Muscle layer of colon (tissue), 2 donors: ENCODE results near the gene SPOUT1.
"Not testable (repeated sequence)": the region's sequence is repeated elsewhere in the genome, so short reads cannot be mapped to it uniquely, and the experiment has no call there.

Source experiments
- H3K27ac ChIP-seq: one replicate; pipeline ENCODE4 v1.7.0; 2013; ENCODE audit warnings: low read depth, mild to moderate bottlenecking, low read length, moderate library complexity
- H3K27me3 ChIP-seq, 2 donors: one replicate each; pipeline ENCODE4 v1.7.0; 2013; ENCODE audit warnings: low read length in 2 of 2, mild to moderate bottlenecking in 2 of 2; ENCODE audit not compliant: insufficient read depth in 2 of 2, control insufficient read depth in 1 of 2
- H3K36me3 ChIP-seq: one replicate; pipeline ENCODE4 v1.7.0; 2013; ENCODE audit warnings: mild to moderate bottlenecking, low read length; ENCODE audit not compliant: insufficient read depth
- H3K4me1 ChIP-seq: one replicate; pipeline ENCODE4 v1.7.0; 2013; ENCODE audit warnings: mild to moderate bottlenecking, low read length; ENCODE audit not compliant: insufficient read depth
- H3K4me3 ChIP-seq, 2 donors: one replicate each; pipeline ENCODE4 v1.7.0; 2013; ENCODE audit warnings: low read length in 2 of 2, low read depth in 1 of 2, mild to moderate bottlenecking in 1 of 2, moderate library complexity in 1 of 2
- H3K9ac ChIP-seq: one replicate; pipeline ENCODE4 v1.7.0; 2013; ENCODE audit warnings: low read length
- H3K9me3 ChIP-seq: one replicate; pipeline ENCODE4 v1.7.0; 2013; ENCODE audit warnings: mild to moderate bottlenecking, low read length
- donor health status: abdominal sarcoma.
- donor health status: Adenocarcinoma of cecum.

The SPOUT1 gene, protein sequence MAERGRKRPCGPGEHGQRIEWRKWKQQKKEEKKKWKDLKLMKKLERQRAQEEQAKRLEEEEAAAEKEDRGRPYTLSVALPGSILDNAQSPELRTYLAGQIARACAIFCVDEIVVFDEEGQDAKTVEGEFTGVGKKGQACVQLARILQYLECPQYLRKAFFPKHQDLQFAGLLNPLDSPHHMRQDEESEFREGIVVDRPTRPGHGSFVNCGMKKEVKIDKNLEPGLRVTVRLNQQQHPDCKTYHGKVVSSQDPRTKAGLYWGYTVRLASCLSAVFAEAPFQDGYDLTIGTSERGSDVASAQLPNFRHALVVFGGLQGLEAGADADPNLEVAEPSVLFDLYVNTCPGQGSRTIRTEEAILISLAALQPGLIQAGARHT

DNA sequence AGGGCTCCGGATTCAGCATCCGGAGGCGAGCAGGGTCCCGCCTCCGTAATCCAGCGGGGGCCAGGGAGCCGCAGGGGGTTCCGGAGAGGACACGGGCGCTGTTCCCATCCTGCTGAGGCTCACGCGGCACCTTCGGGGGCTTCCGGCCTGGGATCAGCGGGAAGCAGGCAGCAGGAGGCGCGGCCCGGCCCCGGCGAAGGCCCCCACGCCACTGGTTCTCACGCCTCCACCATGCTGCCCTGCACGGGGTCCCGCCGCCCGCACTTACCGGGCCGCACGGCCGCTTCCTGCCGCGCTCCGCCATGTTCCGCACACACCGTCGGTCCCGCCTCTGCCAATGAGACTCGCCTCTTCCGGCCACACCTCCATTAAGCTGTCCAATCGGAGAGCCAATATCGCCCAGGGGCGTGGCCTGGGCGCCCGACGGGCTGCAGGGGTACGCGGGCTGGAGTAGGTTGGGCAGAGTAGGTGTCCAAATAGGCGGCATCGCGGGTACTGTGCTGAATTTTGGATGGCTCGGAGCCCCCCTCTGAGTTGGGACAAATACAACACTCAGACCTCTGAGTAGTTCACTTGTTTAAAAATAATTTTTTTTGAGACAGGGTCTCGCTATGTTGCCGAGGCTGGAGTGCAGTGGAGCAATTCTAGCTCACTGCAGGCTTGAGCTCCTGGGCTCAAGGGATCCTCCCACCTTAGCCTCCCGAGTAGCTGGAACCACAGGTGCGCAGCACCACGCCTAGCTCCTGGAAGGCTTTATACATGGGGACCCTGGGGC is at the start of gene SPOUT1:
Gene SPOUT1 (minus strand): TSS at position 318 of the 775 bp plus-strand sequence. CDS start 14 bp downstream, at position 304.
- Histone ChIP-seq H3K9ac (peak within 1 kb of the TSS; percentile 57), H3K27ac (peak within 1 kb of the TSS; percentile 41), H3K4me3 (peak within 1 kb of the TSS; percentile 59 to 96), H3K4me1 (peaks cover 12% of the 10 kb centered on the region), H3K9me3 (no peaks in the 10 kb centered on the region), H3K36me3 (peaks cover 19% of the 10 kb centered on the region), H3K27me3 (no peaks in the 10 kb centered on the region)

DNA sequence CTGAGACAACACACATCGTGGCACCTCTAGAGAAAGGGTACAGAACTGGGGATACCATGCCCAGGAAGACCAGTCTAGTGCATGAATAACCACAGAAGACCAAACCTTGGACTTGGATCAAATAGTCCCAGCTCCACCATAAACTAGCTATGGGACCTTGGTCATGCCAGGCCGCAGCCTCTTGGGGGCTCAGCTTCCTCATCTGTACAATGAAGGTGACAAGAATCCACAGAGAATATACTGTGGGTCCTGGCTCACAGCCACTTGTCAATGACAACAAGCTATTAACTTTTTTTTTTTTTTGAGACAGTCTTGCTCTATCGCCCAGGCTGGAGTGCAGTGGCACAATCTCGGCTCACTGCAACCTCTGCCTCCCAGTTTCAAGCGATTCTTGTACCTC is 48.3 kb upstream of the SPOUT1 start:
- Histone ChIP-seq H3K4me3 (no peak overlapping the region), H3K4me1 (no peaks in the 10 kb centered on the region)

DNA sequence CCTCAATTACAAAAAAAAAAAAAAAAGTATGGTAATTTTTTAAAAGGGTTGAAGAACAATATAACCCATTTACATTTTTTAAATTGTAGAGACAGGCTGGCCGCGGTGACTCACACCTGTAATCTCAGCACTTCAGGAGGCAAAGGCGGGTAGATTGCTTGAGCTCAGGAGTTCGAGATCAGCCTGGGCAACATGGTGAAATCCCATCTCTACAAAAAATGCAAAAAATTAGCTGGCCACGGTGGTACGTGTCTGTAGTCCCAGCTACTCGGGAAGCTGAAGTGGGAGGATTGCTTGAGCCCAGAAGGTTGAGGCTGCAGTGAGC is 41.3 kb upstream of the SPOUT1 start:
- not testable (repeated sequence) for H3K36me3 ChIP-seq, H3K27ac ChIP-seq, H3K4me3 ChIP-seq, H3K4me1 ChIP-seq, H3K27me3 ChIP-seq, H3K9ac ChIP-seq, H3K9me3 ChIP-seq

More for the DNA sequence above, 48.3 kb upstream of the SPOUT1 start:
- Histone ChIP-seq H3K36me3 (no peaks in the 10 kb centered on the region), H3K9me3 (no peaks in the 10 kb centered on the region), H3K9ac (no peak overlapping the region), H3K27me3 (no peaks in the 10 kb centered on the region), H3K27ac (no peak overlapping the region)

DNA sequence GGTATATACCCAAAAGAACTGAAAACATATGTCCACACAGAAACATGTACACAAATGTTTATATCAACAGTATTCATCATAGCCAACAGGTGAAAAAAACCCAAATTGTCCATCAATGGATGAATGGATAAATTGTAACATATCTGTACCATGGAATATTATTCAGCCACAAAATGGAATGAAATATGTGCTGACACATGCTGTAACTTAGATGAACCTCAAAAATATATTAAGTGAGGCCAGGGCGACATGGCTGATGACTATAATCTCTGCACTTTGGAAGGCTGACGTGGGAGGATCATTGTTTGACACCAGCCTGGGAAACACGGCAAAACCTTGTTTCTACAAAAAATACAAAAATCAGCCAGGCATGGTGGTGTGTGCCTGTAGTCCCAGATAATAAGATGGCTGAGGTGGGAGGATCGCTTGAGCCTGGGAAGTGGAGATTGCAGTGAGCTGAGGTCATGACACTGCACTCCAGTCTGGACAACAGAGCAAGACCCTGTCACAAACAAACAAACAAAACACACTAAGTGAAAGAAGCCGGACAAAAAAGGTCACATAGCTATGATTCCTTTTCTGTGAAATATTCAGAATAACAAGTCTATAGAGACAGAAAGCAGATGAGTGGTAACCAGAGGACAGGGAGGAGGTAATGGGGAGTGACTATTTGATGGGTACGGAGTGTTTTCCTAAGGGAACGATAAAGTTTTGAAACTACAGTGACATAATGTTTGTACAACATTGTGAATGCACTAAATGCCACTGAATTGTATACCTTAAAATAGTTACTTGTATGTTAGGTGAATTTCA is 40.7 kb upstream of the SPOUT1 start:
- Histone ChIP-seq H3K4me3 (no peak overlapping the region), H3K27ac (no peak overlapping the region), H3K36me3 (no peaks in the 10 kb centered on the region), H3K9ac (no peak overlapping the region), H3K9me3 (no peaks in the 10 kb centered on the region), H3K27me3 (no peaks in the 10 kb centered on the region), H3K4me1 (no peaks in the 10 kb centered on the region)

DNA sequence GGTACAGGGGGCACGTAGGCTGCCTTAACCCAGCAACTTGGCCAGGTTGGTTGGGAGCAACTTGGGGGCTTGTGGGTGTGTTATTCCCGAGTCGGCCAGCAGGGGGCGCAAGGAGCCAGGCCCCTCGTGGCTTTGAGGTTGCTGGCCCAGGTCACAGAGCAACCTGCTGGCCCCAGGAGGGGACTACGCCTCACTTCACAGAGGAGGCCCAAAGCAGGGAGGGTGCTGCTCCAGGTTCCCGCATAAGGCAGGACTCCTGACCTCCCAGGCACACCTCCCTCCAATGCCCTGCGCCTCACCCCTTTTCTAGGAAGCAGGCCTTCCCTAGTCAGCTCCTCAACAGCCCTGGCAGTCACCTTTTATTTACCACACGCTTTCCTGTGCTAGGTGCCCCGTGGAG is 34.1 kb upstream of the SPOUT1 start:
- Histone ChIP-seq H3K4me3 (no peak overlapping the region), H3K4me1 (no peaks in the 10 kb centered on the region)

DNA sequence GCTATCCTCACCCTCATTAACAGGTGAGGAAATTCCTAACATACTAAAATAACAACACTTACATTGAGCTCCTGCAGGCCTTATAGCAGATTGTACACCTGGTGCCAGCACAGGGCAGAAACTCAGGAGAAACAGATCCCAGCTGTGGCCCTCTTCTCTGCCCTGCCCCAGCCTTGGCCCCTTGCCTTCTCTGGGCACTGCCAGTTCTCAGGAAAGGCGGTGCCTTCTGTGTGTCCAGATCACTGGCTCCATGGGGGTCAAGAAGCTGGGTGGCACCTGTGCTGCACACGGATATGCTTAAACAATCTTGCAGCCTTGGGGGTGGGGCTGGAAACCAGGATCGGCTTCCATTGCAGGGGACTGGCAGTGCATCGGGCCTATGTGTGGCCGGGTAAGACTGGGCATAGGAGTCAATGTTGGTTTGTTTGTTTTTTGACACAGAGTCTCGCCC is 32.8 kb upstream of the SPOUT1 start:
- H3K27ac ChIP-seq: no peak overlapping the region
- no peaks in the 10 kb centered on the region for H3K27me3 ChIP-seq
- no peaks in the 10 kb centered on the region for H3K4me1 ChIP-seq
- H3K9me3 ChIP-seq: no peaks in the 10 kb centered on the region
- no peaks in the 10 kb centered on the region for H3K36me3 ChIP-seq
- no peak overlapping the region for H3K4me3 ChIP-seq
- H3K9ac ChIP-seq: no peak overlapping the region

More for the DNA sequence above, 34.1 kb upstream of the SPOUT1 start:
- Histone ChIP-seq H3K27me3 (no peaks in the 10 kb centered on the region), H3K9ac (no peak overlapping the region), H3K27ac (no peak overlapping the region), H3K36me3 (no peaks in the 10 kb centered on the region), H3K9me3 (no peaks in the 10 kb centered on the region)

DNA sequence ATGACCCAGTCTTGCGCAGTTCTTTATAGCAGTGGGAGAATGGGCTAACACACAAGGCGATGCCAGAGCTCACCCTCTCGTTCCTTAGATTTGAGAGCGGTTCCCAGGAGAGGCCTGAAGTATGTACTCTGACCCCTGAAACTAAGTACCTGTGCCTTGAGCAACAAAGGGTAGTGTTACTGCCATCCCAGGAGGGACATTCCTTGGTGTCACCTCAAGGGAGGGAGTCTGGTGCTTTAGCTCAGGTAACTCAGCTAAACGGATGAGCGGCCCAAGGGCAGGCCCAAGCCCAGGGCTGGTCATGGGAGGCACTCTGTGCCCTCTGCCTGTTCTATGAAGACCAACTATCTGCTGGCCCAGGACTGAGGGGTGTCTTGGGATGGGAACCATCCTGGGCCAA is 31.9 kb upstream of the SPOUT1 start:
- Histone ChIP-seq H3K9ac (no peak overlapping the region), H3K27me3 (no peaks in the 10 kb centered on the region), H3K4me3 (no peak overlapping the region), H3K36me3 (no peaks in the 10 kb centered on the region), H3K9me3 (no peaks in the 10 kb centered on the region), H3K27ac (no peak overlapping the region), H3K4me1 (no peaks in the 10 kb centered on the region)

DNA sequence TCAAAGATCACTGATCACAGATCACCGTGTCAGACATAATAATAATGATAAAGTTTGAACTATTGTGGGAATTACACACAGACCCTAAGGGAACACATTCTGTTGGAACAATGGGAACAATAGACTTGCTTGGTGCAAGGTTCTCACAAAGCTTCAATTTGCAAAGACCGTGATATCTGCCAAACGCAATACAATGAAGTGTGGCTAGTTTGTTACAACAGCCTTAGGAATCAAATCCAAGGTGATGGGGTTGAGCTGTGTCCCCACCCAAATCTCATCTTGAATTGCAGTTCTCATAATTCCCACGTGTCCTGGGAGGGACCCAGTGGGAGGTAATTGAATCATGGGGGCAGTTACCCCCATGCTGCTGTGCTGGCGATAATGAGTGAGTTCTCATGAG is 31.3 kb upstream of the SPOUT1 start:
- Histone ChIP-seq H3K27me3 (no peaks in the 10 kb centered on the region), H3K36me3 (no peaks in the 10 kb centered on the region), H3K9ac (no peak overlapping the region), H3K4me1 (no peaks in the 10 kb centered on the region), H3K27ac (no peak overlapping the region), H3K4me3 (no peak overlapping the region), H3K9me3 (no peaks in the 10 kb centered on the region)

DNA sequence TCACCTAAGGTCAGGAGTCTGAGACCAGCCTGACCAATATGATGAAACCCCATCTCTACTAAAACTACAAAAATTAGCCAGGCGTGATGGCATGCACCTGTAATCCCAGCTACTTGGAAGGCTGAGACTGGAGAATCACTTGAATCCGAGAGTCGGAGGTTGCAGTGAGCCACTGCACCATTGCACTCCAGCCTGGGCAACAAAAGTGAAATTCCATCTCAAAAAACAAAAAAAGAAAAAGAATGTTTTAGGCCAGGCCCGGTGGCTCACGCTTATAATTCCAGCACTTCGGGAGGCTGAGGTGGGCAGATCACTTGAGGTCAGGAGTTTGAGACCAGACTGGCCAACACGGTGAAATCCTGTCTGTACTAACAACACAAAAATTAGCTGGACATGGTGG is 28.9 kb upstream of the SPOUT1 start:
- not testable (repeated sequence) for H3K4me1 ChIP-seq, H3K27ac ChIP-seq, H3K9me3 ChIP-seq, H3K27me3 ChIP-seq, H3K4me3 ChIP-seq, H3K36me3 ChIP-seq, H3K9ac ChIP-seq

DNA sequence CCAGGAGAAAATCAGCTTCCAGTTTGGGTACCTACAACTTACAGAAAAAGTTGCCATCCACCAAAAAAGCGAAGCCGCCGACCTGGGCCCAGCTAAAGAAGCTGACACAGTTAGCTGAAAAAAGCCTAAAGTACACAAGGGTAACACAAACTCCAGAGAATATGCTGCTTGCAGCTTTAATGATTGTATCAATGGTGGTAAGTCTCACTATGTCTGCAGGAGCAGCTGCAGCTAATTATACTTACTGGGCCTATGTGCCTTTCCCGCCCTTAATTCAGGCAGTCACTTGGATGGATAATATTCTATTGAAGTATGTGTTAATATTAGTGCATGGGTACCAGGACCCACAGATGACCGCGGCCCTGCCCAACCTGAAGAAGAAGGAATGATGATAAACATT is 24.9 kb upstream of the SPOUT1 start:
- H3K27me3 ChIP-seq, H3K4me1 ChIP-seq, H3K4me3 ChIP-seq, H3K9me3 ChIP-seq, H3K27ac ChIP-seq, H3K9ac ChIP-seq, H3K36me3 ChIP-seq: not testable (repeated sequence)

DNA sequence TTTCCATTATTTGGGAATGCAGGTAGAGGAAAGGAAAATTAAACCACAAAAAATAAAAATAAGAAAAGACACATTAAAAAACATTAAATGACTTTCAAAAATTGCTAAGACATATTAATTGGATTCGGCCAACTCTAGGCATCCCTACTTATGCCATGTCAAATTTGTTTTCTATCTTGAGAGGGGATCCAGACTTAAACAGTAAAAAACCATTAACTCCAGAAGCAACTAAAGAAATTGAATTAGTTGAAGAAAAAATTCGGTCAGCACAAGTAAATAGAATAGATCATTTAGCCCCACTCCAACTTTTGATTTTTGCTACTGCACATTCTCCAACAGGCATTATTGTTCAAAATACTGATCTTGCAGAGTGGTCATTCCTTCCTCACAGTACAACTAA is 23.1 kb upstream of the SPOUT1 start:
- not testable (repeated sequence) for H3K27me3 ChIP-seq, H3K27ac ChIP-seq, H3K4me1 ChIP-seq, H3K36me3 ChIP-seq, H3K4me3 ChIP-seq, H3K9me3 ChIP-seq, H3K9ac ChIP-seq
